Measurements from ENCODE around the gene PRRT2. TPM values are rescaled to one million over a fixed set of nuclear protein-coding genes. Genes with fewer than 3 reads are reported as not detected.
"Not testable (repeated sequence)": the region's sequence is repeated elsewhere in the genome, so short reads cannot be mapped to it uniquely, and the experiment has no call there.

The PRRT2 gene
- total RNA-seq, 4 donors from 2014 or later: 4.2 to 13.5 (median 6.0) TPM

DNA sequence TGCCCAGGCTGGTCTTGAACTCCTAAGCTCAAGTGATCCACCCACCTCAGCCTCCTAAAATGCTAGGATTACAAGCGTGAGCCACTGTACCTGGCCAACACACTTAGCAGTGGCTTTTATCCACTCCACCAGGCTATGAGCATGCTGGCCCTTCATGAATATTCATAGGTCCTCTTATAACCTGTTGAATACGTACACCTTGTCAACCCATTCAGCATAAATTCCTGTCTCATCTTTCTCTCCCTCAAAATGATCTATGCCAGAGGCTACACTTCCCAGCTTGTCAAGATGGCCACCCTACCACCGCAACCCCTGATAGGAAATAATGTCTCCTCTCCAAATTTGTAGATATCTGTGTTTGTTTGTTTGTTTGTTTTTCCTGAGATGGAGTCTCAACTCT lies 44.9 kb upstream of the PRRT2 start:
- Histone ChIP-seq H3K27ac (no peak overlapping the region), H3K4me1 (no peaks in the 10 kb centered on the region), H3K36me3 (no peaks in the 10 kb centered on the region), H3K9me3 (no peaks in the 10 kb centered on the region), H3K27me3 (peaks cover 7% of the 10 kb centered on the region), H3K4me3 (no peak overlapping the region)
- TF ChIP-seq, protein P1, sequence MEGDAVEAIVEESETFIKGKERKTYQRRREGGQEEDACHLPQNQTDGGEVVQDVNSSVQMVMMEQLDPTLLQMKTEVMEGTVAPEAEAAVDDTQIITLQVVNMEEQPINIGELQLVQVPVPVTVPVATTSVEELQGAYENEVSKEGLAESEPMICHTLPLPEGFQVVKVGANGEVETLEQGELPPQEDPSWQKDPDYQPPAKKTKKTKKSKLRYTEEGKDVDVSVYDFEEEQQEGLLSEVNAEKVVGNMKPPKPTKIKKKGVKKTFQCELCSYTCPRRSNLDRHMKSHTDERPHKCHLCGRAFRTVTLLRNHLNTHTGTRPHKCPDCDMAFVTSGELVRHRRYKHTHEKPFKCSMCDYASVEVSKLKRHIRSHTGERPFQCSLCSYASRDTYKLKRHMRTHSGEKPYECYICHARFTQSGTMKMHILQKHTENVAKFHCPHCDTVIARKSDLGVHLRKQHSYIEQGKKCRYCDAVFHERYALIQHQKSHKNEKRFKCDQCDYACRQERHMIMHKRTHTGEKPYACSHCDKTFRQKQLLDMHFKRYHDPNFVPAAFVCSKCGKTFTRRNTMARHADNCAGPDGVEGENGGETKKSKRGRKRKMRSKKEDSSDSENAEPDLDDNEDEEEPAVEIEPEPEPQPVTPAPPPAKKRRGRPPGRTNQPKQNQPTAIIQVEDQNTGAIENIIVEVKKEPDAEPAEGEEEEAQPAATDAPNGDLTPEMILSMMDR (IDR thresholded peaks at IDR 0.05): no peak
- TF ChIP-seq POLR2AphosphoS5 (IDR thresholded peaks at IDR 0.05) (no peak), EP300 (IDR thresholded peaks at IDR 0.05) (no peak)
- no peak for ATAC-seq
- WGBS, 2 donors (ENCODE audit: low coverage in 1 of 2): 73 to 89% methylated on average over 2 to 3 of the region's 3 CpGs

DNA sequence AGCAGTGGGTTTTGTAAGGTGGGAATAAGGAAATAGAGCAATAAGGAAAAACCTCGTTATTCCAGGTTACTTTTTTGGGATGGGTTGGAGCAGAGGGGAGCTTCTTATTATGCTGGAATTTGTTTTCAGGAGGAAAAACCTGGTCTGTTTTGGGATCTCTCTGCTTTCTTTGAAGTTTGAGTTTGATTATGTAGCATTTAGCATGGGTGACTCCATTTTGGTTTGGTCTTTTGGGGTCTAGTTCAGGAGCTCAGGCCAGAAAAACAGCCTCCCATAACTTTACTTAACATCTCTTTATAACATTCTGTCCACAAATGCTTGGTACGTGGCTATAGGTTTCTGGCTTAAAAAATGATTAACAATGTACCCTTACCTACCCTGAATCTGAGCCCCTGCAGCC lies 42.5 kb upstream of the PRRT2 start:
- ATAC-seq: no peak
- no peaks in the 10 kb centered on the region for H3K36me3 ChIP-seq
- TF ChIP-seq, protein P1 (IDR thresholded peaks at IDR 0.05): no peak
- no peak for TF ChIP-seq POLR2AphosphoS5 (IDR thresholded peaks at IDR 0.05)
- TF ChIP-seq EP300 (IDR thresholded peaks at IDR 0.05): no peak
- no peak for TF ChIP-seq POLR2A (IDR thresholded peaks at IDR 0.05)
- peaks cover 1% of the 10 kb centered on the region for H3K27me3 ChIP-seq
- 74 to 77% methylated on average over 2 of the region's 2 CpGs for WGBS, 2 donors (ENCODE audit: low coverage in 1 of 2)
- no peaks in the 10 kb centered on the region for H3K4me1 ChIP-seq
- no peak overlapping the region for H3K27ac ChIP-seq
- H3K4me3 ChIP-seq: no peak overlapping the region
- H3K9me3 ChIP-seq: no peaks in the 10 kb centered on the region

DNA sequence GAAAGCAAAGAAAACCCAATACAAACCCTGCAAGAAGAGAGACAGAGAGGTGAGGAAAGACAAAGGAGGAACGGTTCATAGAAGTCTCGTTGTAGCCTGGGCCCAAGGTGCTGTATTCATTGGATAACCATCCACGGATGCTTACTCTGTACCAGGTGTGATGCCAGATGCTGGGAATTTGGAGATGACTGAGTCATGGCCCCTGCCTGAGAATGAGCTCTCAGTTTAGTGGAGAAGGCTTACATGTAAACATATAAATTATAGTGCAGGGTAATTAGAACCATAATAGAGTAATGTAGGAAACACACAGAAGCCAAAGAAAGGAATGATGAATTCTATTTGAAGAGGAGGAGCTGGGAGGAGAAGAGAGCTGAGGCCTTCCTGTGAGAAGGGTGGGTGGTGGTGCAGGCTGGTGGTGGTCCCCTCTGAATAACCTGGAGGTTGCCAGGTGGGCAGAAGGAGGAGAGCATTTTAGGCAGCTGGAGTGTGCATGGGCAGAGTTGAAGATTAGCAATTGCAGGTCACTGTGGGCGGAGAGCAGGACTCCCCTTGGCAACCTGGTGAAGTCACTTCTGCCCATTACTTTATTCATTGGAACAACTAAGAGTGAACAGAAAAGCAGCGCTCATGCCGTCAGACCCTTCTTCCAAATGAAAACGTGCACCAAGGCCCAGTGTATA lies 41.6 kb upstream of the PRRT2 start:
- H3K36me3 ChIP-seq: no peaks in the 10 kb centered on the region

DNA sequence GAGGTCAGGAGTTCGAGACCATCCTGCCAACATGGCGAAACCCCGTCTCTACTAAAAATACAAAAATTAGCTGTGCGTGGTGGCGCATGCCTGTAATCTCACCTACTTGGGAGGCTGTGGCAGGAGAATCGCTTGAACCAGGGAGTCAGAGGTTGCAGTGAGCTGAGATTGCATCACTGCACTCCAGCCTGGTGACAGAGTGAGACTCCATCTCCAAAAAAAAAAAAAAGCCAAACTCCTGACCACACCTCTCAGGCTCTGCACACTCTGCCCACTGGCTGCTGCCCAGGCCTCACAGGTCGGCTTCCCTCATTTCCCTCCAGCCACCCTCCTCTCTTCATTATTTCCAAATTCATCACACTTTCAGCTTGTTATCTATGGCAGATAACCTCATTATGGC lies 39.7 kb upstream of the PRRT2 start:
- not testable (repeated sequence) for H3K4me1 ChIP-seq, ATAC-seq, H3K4me3 ChIP-seq, H3K27me3 ChIP-seq, H3K36me3 ChIP-seq, H3K27ac ChIP-seq, H3K9me3 ChIP-seq
- WGBS, 2 donors (ENCODE audit: low coverage in 1 of 2): 40 to 88% methylated on average over 1 to 6 of the region's 7 CpGs

More for the DNA sequence above, 41.6 kb upstream of the PRRT2 start:
- WGBS, 2 donors (ENCODE audit: low coverage in 1 of 2): 66 to 70% methylated on average over 6 of the region's 7 CpGs
- H3K27me3 ChIP-seq: no peaks in the 10 kb centered on the region
- ATAC-seq: no peak
- no peak overlapping the region for H3K27ac ChIP-seq
- TF ChIP-seq, protein P1 (IDR thresholded peaks at IDR 0.05): no peak
- TF ChIP-seq POLR2AphosphoS5 (IDR thresholded peaks at IDR 0.05): no peak
- TF ChIP-seq POLR2A (IDR thresholded peaks at IDR 0.05): no peak
- TF ChIP-seq EP300 (IDR thresholded peaks at IDR 0.05): no peak
- H3K9me3 ChIP-seq: no peaks in the 10 kb centered on the region
- H3K4me3 ChIP-seq: no peak overlapping the region
- no peaks in the 10 kb centered on the region for H3K4me1 ChIP-seq

DNA sequence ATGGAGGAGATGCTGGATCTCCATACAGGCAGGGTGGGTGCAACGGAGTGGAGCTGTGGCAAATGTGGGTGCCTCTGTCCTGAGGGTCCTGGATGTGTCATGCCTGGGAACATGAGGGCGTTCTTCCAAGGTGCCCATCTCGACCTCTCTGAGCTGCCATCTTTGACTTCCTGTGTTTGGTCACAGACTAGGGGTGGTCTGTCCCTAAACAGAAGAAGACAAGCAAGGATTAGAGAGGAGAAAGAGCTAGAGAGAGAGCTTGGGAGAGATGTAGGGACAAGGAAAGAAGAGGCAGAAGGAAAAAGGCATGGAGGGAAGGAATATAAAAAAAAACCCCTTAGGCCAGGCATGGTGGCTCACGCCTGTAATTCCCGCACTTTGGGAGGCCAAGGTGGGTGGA lies 37.3 kb upstream of the PRRT2 start:
- Histone ChIP-seq H3K27ac (no peak overlapping the region), H3K9me3 (no peaks in the 10 kb centered on the region), H3K4me3 (no peak overlapping the region), H3K36me3 (no peaks in the 10 kb centered on the region), H3K27me3 (peaks cover 16% of the 10 kb centered on the region), H3K4me1 (no peaks in the 10 kb centered on the region)
- no peak for ATAC-seq
- 80% methylated on average over 5 of the region's 5 CpGs; no CpG with 5 or more reads in 1 of the 2 donors for WGBS, 2 donors (ENCODE audit: low coverage in 1 of 2)
- no peak for TF ChIP-seq EP300 (IDR thresholded peaks at IDR 0.05)

DNA sequence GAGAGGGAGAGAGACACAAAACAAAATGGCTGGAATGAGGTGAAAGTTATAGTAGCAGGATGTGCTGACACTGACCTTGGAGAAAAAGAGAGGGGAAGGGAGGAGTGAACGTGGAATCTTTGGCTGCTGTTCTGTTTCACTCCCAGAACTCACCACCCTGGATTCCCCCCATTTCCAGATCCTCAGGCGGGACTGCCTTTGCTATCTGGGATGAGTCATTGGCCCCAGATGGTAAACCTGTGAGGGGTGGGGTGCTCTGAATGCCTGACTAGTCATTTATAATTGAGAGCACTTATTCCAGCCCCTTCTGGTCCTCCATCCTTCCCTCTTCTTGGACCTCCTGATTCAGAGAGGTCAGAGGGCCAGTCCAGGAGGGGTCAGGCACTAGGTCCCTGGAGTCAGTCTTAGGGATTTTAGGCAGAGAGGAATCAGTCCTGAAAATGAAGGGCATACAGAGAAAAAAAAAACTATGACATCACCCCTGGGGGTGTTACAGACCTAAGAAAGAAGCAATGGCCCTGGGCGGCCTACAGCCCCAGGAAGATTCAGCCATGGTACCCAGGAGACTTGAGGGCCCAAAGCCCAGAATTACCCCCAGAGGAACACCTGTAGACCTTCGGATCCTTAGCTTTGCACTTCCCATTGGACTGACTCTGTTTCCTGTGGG lies 36.1 kb upstream of the PRRT2 start:
- Histone ChIP-seq H3K4me1 (no peaks in the 10 kb centered on the region), H3K9me3 (no peaks in the 10 kb centered on the region), H3K4me3 (no peak overlapping the region), H3K36me3 (no peaks in the 10 kb centered on the region), H3K27ac (no peak overlapping the region), H3K27me3 (peaks cover 28% of the 10 kb centered on the region)
- TF ChIP-seq POLR2AphosphoS5 (IDR thresholded peaks at IDR 0.05) (no peak), POLR2A (IDR thresholded peaks at IDR 0.05) (no peak), EP300 (IDR thresholded peaks at IDR 0.05) (no peak)
- TF ChIP-seq, protein P1 (IDR thresholded peaks at IDR 0.05): no peak
- no peak for ATAC-seq
- 48 to 54% methylated on average over 2 to 4 of the region's 4 CpGs for WGBS, 2 donors (ENCODE audit: low coverage in 1 of 2)

Data from gastroesophageal sphincter (tissue), 4 donors.